CD4-positive, alpha-beta T cell treated with Interleukin-10 for 1 hour (primary cell): ENCODE data around the gene LRRC27.
"Not testable (repeated sequence)": the region's sequence is repeated elsewhere in the genome, so short reads cannot be mapped to it uniquely, and the experiment has no call there.

ENCODE experiments used
- DNase-seq: peaks from one replicate; pipeline ENCODE4 v3.0.0-alpha.2; 2020

Gene LRRC27

DNA sequence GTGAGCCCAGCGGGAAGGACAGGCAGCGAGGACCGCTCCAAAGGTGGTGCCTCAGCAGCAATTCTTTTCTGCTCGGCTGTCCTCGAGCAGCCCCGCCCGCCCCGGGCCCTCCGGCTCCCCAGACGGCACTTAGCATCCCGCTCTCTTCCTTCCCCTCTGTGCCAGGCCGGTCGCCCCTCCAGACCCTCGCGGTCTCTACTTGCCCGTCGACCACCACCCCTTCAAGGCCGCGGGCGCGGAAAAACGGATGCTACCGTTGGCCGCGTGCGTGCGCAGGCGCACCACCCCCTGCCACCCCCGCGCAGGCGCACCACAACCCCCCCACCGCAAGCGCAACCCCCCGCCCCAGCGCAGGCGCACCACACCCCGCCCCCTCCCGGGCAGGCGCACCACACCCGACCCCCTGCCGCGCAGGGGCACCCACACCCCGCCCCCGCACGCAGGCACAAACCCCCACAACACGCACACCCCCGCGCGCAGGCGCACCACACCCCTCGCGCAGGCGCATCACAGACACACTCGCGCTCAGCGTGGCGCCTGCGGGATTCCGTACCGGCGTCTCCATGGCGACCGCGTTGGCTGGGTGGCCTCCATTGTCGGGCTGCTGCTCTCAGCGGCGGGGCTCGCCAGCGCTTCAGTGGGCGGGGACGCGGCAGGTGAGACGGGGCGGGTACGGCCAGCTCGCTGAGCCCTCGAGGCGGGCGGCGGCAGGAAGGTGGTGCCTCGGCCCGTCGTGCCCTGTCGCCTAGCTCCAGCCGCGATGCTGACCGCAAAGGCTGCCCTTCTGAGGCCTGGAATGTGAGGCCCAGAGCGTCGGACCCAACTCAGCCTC, at the start of gene LRRC27:
LRRC27 (plus strand) TSS at position 593 of the 832 bp plus-strand sequence. CDS start 1,332 bp downstream, outside the sequence.
- peak; percentile 100 for DNase-seq

DNA sequence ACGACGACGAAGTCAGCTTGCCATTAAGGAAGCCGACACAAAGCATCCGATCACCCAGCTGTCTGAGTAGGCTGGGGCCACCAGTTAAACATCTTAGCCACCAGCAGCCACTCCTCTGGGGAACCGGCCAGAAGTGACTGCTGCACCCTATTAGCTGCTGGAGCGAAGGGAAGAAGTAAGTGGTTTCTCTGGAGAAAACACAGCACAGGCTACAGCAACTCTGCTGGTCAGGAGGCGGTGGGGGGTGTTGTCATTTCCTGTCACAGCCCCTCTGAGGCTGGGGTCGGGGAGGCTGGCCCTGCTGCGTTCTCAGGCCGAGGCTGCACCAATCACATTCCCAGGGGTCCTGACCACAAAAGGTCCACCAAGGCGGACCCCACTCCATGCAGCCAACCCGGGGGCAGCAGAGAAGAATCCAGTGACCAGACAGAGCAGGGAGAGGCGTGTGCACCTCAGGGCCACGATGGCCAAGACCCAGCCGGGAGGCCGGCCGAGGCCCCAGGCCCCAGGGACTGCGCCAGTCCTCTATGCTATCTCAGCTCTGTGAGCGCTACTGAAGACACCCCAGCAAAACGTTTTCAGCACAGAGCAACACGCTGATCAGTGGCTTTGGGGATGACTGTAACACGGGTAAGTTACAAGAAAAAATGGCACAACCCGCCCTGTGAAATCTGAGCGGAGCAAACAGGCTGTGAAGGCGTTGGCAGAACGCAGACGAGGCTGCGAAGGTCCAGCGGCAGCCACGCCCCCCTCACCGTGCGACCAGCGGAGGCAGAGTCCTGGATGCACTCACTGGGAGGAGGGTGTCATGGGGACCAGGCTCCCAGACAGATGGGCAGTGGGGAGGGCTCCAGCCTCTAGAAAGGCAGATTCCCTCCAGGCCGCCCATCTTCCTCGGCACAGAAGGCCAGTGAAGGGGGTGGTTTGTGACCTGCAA, 49.1 kb upstream of the LRRC27 start:
- DNase-seq = no peak

DNA sequence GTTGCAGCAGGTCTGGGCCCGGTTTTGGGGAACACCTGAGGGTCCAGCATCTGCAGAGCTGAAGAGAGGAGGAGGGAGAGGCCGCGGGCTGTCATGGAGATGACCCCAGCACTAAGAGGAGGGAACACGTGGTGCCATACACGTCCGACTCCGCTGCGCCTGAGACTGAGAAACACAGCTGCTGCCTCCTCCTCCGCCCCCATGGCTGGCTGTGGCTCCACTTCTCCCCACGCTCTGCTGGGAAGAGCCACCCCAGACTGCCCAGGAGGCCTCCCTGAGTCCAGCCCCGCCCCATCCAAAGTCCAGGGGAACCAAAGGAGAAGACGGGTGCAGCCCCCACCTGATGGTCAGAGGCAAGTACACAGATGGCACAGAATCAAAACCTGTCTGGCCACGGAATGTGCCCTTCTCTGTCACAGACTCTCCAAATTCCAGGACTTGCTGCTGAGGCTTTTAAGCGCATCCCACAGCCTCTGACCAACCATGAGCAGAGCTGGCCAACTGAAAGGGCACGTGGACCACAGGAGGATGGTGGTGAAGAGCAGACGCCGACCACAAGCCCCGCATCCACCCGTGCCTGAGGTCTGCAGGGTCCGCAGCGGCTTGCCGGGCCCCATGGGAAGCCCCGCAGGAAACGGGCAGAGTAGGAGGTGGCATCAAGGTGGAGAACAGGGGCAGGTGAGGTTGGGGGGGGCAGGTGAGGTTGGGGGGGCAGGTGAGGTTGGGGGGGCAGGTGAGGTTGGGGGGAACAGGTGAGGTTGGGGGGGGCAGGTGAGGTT, 48.2 kb upstream of the LRRC27 start:
- DNase-seq = no peak

DNA sequence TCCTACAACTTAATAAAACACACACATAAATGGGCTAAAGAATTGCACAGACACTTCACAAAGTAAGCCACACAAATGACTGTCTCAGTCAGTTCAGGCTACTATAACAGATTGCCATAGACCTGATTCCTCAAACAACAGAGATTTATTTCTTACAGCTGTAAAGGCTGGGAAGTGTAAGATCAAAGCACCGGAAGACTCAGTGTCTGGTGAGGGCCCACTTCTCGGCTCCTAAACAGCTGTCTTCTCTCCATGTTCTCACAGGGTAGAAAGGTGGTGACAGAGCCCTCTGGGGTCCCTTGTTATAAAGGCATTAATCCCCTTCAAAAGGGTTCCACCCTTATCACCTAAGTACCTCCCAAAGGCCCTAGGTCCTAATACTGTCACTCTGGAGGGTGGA, 42.6 kb upstream of the LRRC27 start:
- no peak for DNase-seq

DNA sequence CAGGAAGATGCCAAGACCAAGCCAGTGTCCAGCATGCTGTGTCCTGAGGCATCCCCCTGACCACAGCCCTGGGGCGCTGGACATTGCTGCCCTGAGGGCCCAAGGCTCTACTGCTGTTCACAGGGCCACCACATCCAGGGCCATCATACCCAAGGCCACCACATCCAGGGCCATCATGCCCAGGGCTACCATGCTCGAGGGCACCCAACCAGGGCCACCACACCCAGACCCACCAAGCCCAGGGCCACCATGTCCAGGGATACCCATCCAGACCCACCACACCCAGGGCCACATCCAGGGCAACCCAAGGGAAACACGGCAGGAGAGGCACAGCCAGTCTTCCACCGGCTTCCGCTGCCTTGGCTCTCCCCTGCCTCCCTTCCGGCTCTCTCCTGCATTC, 41.4 kb upstream of the LRRC27 start:
- no peak for DNase-seq

DNA sequence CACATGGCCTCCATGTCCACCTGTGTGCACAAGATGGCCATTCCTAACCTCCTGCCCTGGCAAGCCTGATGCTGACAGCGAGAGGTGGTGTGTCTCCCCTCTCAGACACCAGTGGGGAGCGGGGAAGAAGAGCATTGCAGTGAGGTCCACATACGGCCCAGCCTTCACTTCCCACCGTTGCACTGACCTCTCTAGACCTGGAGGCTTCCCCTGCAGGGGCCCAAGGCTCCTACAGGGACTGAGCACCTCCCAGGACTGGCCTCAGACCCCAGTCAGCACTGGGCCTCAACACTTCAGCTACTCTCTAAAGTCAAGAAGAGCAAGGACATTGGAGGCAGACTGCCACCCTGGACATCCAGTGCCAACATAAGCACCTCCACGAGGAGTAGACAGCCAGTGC, 40.2 kb upstream of the LRRC27 start:
- DNase-seq = no peak

DNA sequence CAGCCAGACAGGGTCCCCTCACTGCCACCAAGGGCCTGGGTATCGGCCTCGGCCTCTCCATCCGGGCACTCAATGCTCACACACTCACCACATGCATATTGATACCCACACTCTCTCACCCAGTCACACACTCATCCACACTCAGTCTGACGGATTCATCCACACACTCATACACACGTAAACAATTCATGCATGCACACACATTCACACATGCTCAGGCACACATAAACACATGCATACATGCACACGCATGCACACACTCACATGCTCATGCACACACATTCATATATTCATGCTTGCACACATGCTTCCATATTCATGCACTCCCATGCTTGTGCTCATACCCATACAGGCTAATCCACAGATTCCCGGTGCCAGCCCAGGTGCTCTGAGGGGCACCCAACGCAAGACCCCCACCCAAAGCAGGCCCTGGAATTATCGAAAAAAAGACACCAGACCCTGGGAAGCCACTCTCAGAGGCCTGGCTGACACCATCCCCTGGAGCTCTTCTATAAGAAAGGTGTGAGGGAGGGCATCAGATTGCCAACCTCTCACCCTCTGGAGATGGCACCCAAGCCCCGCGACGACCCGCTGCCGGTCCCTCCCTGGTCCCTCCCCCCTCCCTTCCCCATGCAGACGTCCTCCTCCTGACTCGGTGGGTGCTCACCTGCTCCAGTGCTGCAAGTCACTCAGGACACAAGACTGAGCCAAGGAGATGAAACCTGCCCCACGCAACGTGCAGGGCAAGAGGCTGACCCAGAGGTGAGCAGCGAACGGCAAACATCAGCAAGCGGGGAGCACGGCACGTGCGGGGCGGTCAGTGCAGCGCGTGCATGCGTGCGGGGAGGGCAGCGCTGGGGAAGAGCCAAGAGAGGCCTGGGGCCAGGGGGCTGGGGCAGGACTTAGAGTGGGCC, 39.4 kb upstream of the LRRC27 start:
- no peak for DNase-seq

DNA sequence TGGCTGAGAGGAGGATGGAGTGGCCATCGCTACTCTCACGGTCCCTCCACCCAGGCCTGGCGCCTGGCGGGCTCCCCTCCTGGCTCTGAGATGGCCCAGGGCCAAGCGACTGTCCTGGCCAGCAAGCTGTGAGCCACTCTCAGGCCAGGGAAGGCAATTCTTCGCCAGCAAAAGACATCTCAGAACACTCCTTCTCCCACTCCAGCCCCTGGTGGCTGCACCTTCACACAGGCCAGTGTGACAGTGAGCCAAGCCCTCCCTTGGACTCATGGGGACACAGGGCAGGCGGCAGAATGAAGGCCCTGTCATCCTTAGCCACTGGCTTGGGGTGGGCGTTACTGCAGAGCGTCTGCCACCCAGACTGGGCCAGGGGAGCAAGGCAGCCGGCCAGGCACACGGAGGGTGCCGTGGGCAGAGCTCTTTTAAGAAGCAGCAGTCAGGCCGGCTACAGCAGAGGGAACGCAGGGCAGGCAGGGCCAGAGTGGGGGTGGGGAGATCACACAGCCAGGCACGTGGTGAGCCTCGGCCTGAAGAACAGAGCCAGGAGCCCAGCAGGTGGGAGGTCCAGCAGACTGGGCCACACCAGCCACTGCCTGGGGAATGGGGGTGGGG, 38.7 kb upstream of the LRRC27 start:
- no peak for DNase-seq

DNA sequence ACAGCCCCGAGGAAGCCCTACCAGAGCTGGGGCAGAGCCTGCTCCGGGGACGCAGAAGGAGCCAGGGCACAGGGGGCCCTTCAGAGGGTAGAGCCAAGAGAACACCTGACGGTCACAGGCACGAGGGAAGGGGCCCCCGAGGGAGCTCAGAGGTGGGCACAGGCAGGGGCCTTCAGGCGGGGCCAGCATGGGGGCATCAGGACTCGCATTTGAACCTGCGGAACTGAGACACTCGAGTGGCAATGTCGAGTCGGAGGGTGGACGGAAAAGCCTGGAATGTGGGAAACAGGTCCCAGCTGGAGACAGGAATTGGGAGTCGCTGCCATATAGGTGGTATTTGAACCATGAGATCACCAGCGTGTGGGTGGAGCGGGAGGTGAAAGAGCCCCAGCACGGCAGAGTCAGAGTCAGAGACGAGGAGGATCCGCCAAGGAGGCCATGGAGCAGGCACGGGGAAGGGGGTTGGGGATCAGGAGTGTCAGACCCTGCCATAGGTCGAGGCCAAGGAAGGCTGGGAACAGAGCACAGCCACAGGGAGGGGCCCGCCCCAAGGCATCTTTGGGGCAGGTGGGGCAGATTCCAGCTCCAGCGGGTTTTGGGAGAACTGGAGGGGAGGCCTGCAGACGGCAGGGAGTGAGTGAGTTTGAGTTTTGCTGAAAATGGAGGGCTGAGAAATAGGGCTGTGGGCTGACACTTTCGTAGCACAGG, 38.0 kb upstream of the LRRC27 start:
- DNase-seq = no peak

DNA sequence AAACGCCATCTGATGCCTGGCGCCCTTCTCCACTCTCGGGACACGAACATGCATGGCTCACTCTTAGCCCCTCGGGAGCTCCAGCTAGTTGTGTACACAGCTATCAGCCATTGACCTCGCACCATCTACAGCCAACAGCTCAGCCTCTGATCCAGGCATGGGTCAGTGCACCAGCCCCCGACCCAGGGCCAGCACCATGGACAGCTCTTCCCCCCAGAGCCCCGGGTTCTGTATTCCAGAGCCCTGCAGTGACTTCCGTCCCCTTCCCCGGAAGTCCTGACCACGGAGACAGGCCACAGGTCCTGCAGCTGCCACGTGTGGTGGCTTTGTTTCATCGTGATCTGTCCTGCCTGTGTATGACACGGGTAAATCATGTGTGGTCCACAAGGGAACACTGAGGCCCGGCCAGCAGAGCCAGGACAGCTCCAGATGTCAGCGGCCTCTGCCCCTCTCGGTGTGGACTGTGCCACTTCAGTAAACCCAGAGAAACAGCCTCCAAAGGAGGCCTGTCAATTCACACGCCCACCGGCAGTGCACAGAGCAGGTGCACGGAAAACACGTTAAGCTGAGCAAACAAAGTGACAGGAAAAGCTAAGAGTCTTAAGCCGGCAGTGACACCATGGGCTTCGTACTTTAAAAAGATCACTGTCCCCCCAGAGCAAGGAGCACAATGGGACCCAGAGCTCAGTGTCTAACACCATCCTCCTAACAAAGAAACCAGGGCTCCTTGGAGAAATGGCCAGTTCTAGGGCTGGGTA, 37.3 kb upstream of the LRRC27 start:
- DNase-seq = no peak

DNA sequence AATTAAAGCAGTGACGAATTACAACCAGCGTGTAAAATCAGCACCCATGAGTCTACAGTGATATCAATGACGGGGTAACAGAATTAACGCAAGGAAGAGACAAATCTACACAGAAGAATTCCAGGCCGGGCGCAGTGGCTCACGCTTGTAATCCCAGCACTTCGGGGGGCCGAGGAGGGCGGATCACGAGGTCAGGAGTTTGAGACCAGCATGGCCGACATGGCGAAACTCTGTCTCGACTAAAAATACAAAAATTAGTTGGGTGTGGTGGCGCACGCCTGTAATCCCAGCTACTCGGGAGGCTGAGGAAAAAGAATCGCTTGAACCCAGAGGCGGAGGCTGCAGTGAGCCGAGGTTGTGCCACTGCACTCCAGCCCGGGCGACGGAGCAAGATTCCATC, 36.5 kb upstream of the LRRC27 start:
- DNase-seq = not testable (repeated sequence)

DNA sequence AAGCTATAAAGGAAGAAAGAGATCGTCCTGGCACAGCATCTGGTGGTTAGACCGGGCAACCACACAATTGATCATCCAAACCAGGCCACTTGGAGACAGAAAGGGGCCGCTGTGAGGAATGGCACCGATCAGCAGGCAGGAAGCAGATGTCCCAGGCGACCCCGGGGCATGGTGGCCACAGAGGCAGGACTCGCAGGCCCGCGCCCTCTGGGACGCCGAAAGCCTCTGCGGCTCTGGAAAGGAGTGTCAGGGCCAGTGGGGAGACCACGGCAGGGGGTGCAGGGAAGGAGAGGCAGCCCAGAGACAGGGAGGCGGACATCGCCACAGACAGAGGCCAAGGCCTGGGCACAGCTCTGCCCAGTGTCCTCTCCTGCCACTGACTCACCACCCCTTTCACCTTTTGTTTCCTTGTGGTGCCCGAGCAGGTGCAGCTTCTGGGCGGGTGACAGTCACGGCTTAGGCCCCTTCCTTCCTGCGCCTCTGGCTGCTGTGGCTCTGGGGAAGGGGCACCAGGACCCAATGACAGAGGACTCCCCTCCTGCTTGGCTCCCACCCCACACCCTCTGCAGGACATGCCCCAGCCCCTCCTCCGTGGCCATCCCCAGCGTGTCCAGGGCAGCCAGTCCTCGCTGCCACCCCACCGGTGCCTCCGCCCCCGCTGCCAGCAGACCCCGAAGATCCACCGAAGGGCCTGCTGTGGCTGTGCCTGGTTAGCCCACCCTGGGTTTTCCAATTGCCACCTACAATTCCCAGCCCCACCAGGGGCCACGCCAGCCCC, 35.1 kb upstream of the LRRC27 start:
- no peak for DNase-seq

DNA sequence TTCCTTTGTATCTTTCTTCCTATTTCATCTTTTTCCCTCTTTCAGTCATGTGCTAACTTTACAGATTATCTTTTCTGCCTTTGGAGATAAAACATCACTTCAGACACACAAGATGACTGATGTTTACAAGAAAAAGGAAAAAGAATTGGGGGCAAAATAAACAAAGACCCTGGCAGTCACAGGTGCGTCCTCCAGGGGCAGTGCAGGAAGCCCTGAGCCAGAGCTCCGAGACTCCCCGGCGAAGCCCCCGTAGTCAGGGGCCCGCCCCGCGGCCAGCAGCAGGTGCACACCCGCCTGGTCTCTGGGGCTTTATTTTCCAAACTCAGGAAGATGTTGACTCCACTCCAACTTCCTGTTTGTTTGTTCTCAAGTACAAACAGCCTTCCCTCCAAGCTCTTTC, 34.5 kb upstream of the LRRC27 start:
- no peak for DNase-seq

DNA sequence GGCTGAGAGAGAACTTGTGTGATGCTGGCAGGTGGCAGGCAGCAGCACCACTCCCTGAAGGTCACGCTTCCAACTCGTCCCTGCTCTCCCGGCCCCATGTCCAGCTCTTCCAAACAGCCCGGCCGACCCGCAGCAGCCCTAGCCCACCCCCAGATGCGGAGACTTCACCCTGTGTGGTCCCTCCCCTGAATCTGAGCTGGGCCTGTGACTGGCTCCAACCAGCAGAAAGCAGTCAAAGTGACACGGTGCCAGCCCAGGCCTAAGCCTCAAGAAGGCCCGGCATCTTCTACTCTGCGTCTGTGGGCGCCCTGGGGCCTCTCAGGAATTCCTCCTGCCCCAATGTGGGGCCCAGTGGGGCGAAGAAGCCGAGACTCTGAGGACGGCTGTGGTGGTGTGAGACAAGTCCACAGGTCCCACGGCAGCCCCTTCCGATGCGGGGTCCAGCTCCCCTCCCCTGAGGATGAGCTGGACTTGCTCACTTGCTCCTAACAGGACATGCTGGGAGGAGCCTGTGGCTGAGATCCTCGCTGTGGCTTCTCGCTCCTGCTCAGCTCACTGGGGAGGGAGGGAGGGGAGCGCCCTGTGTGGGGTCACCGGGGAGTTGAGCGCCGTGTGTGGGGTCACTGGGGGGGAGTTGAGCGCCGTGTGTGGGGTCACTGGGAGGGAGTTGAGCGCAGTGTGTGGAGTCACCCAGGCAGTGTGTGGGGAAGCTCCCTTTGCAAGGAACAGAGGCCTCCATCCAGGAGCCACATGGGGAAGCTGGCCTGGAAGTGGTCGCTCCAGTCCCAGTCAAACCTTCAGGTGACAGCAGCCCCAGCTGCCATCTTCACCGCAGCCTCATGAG, 33.7 kb upstream of the LRRC27 start:
- DNase-seq = no peak

DNA sequence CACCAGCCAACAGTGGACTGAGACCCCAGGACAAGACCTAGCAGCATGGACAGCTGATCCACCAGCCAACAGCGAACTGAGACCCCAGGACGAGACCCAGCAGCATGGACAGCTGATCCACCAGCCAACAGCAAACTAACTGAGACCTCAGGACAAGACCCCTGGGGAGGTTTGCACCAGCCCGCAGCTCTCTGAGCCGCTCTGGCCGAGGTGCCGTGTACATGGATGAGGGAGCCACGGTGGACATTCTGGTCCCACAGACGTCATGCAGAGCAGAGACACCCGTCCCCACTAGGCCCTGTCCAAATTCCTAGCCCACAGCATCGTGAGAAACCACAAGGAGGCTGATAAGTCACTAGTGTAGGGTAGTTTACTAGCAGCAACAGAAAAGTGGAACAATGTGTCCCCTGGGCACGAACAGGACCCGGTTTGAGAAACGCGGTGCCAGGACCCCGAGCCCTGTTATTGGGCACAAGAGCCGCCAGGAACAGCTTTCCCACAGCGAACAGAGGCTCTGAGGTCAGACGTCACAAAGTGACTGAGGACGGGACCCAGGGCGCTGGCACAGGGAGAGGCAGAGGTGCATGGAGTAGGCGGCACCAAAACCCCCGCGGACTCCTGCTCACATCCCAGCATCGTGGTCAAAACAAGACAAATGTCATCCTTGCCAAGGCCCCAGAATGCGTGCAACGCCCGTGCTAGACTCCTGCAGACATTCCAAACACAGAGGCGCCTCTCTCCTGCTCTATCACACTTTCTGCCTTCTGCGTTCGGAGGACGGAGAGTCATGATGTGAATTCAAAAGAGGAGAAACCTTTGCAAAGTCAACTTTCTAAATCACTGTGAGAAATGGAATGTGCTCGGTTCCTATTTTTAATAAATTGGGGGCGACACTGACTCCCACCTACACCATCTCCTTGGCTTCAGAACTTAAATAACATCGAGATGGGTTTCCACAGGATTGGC, 32.3 kb upstream of the LRRC27 start:
- DNase-seq = no peak

DNA sequence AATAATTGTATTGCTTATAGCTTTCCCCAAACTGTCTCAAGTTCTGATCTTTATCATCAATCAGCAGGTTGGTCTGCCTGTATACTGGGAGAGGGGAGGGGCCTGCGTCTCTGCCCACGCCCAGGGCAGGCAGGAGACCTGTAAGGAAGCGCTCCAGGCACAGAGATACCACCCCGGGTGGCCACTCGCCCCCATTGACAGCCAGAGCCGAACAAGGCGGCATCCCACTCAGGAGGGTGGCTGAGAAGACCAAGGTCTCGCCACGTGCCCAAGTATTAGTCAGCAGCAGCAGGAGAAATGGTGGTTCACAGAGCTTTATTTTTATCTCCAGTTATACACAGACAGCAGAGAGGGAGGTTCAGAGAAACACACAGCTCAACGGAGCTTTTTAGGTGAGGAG, 31.4 kb upstream of the LRRC27 start:
- DNase-seq = no peak
